Activated naive CD4-positive, alpha-beta T cell treated with anti-CD3 and anti-CD28 coated beads for 36 hours (primary cell): ENCODE results near the gene FAM13C. TPM values are rescaled to one million over a fixed set of nuclear protein-coding genes. Genes with fewer than 3 reads are reported as not detected.

ENCODE experiments used
- CTCF ChIA-PET: fragments of 350-600 bp; sonication (Branson Sonifier 250); formaldehyde crosslinking; loops from one replicate; lab custom pipeline; 2021; ENCODE audit warnings: antibody characterized with exemption; lab: Charles Lee
- DNase-seq: peaks from one replicate; pipeline ENCODE4 v3.0.0-alpha.2; 2020
- H3K27ac Mint-ChIP-seq: one replicate; pipeline ENCODE4 v1.8.0; 2021; ENCODE audit warnings: mild to moderate bottlenecking, mixed read lengths
- H3K27me3 Mint-ChIP-seq: one replicate; pipeline ENCODE4 v1.8.0; 2021; ENCODE audit warnings: low read depth, mixed read lengths
- H3K36me3 Mint-ChIP-seq: one replicate; pipeline ENCODE4 v1.8.0; 2021; ENCODE audit warnings: low read depth, mixed read lengths
- H3K4me1 Mint-ChIP-seq: one replicate; pipeline ENCODE4 v1.8.0; 2021; ENCODE audit warnings: low read depth, mixed read lengths
- H3K4me3 Mint-ChIP-seq: one replicate; pipeline ENCODE4 v1.8.0; 2021; ENCODE audit warnings: mild to moderate bottlenecking, moderate library complexity, mixed read lengths
- H3K9me3 Mint-ChIP-seq: one replicate; pipeline ENCODE4 v1.8.0; 2021; ENCODE audit warnings: mixed read lengths
- intact Hi-C: fragments of 100-400 bp; cut with micrococcal nuclease; formaldehyde crosslinking; loops from one replicate; pipeline ENCODE4 v1.15.1; 2023
- total RNA-seq, 2 experiments: library from RNA; stranded (reverse); gene quantifications; one replicate each; pipeline ENCODE4 v1.2.3, GENCODE V29; 2021

FAM13C gene
- total RNA-seq, 2 experiments from 2014 or later = not detected

- CTCF ChIA-PET = no interaction called here
- intact Hi-C loops = no loop called here
- no peak overlapping the region for H3K4me3 Mint-ChIP-seq
- H3K27me3 Mint-ChIP-seq = peaks cover 2% of the 10 kb centered on the region
- H3K27ac Mint-ChIP-seq = no peak overlapping the region
- no peak for DNase-seq
- H3K36me3 Mint-ChIP-seq = no peaks in the 10 kb centered on the region
- no peaks in the 10 kb centered on the region for H3K4me1 Mint-ChIP-seq
- H3K9me3 Mint-ChIP-seq = no peaks in the 10 kb centered on the region
These were observed 37.8 kb downstream of the FAM13C start for GRCh38 chr10:59324597-59324996.

DNA sequence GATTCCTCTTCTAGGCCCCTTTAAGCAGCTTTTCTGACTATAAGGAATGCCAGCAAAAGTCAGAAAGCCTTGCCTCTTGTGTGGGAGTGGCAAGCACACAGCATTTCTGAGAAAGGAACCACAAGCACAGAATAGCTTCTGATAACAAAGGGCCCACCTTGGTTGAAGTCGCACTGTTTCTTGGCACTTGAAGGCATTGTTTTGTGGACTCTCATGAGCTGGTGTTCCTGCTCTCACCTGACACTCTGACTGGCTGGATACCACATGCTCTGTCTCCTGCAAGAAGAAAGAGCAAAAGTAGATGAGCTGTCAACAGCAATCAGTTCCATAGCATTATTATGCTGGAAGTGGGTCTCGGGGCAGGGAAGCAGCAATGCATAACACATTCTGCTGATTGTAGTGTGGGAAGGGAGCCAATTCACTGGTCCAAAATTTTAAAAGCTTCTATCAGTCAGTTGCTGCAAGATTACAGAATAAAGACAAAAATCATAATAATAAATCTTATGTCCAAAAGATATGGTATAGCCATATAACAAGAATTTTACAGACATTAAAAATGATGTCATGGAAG lies 38.4 kb downstream of the FAM13C start:
- Mint-ChIP-seq H3K4me1 (no peaks in the 10 kb centered on the region), H3K27ac (no peak overlapping the region)
- DNase-seq = no peak

DNA sequence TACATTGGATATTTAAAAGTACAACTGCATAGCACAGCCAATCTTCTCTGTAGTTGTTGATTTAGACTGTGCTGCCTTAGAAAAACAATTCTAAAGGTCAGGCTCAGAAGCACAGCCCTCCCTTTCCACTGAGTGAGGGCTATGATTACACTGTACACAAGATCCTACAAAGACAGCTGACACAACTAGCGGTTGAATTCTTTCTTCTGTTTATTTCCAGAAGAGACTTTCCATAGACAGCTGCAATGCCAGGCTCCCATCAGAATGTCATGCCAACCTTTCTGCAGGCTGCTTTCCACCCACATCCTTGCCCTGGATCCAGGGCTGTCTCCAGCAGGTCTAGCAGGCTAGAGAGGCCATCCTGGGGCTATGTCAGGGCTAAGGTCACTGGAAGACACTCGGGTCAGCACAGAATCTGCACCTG lies 39.3 kb downstream of the FAM13C start:
- Mint-ChIP-seq H3K27me3 (peaks cover 2% of the 10 kb centered on the region), H3K36me3 (no peaks in the 10 kb centered on the region), H3K9me3 (no peaks in the 10 kb centered on the region), H3K4me3 (no peak overlapping the region), H3K27ac (no peak overlapping the region), H3K4me1 (no peaks in the 10 kb centered on the region)
- CTCF ChIA-PET = no interaction called here
- DNase-seq = no peak
- intact Hi-C loops = no loop called here

More for the DNA sequence above, 38.4 kb downstream of the FAM13C start:
- intact Hi-C loops = no loop called here
- no peaks in the 10 kb centered on the region for H3K36me3 Mint-ChIP-seq
- H3K4me3 Mint-ChIP-seq = no peak overlapping the region
- peaks cover 2% of the 10 kb centered on the region for H3K27me3 Mint-ChIP-seq
- CTCF ChIA-PET = no interaction called here
- H3K9me3 Mint-ChIP-seq = no peaks in the 10 kb centered on the region

- intact Hi-C loops = no loop called here
- Mint-ChIP-seq H3K36me3 (no peaks in the 10 kb centered on the region), H3K27me3 (peaks cover 2% of the 10 kb centered on the region)
These were observed 40.2 kb downstream of the FAM13C start for GRCh38 chr10:59322131-59322530.

GRCh38 chr10:59320355-59320754 lies 42.0 kb downstream of the FAM13C start:
- no peak for DNase-seq
- Mint-ChIP-seq H3K36me3 (no peaks in the 10 kb centered on the region), H3K4me3 (no peak overlapping the region), H3K9me3 (no peaks in the 10 kb centered on the region), H3K4me1 (no peaks in the 10 kb centered on the region), H3K27me3 (peaks cover 2% of the 10 kb centered on the region), H3K27ac (no peak overlapping the region)
- intact Hi-C loops = no loop called here
- CTCF ChIA-PET = no interaction called here

More at GRCh38 chr10:59322131-59322530, 40.2 kb downstream of the FAM13C start:
- Mint-ChIP-seq H3K4me1 (no peaks in the 10 kb centered on the region), H3K27ac (no peak overlapping the region), H3K4me3 (no peak overlapping the region), H3K9me3 (no peaks in the 10 kb centered on the region)
- CTCF ChIA-PET = no interaction called here
- DNase-seq = no peak

- H3K9me3 Mint-ChIP-seq = no peaks in the 10 kb centered on the region
- H3K27ac Mint-ChIP-seq = no peak overlapping the region
- H3K4me3 Mint-ChIP-seq = no peak overlapping the region
- CTCF ChIA-PET = interaction anchor here (0.6 kb wide), 1 partner anchor 785 kb away, joined by 5 read pairs; no protein-coding TSS in a partner anchor
- H3K36me3 Mint-ChIP-seq = no peaks in the 10 kb centered on the region
- peaks cover 2% of the 10 kb centered on the region for H3K27me3 Mint-ChIP-seq
- no peaks in the 10 kb centered on the region for H3K4me1 Mint-ChIP-seq
- DNase-seq = no peak
- intact Hi-C loops = no loop called here
These were observed 42.5 kb downstream of the FAM13C start for GRCh38 chr10:59319854-59320253.

DNA sequence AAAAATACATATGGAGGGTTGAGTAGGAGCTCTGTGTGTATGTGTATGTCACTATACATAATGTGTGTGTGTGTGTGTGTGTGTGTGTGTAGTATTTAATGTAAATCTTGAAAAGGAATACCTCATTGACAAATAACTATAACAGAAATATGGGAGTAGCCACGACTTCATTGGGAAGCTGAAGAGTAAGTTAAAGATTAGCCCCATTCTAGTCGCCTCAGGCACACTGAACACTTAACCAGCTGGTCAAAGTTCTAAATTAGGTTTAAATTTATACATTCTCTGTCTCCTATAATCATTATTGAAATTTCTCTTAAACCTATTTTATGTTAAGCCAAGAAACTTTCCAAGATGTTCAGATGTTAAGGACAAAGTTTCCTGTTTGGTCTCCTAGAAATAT lies 45.3 kb downstream of the FAM13C start:
- no peak overlapping the region for H3K4me3 Mint-ChIP-seq
- H3K9me3 Mint-ChIP-seq = no peaks in the 10 kb centered on the region

GRCh38 chr10:59315465-59315864 lies 46.9 kb downstream of the FAM13C start:
- H3K4me1 Mint-ChIP-seq = no peaks in the 10 kb centered on the region
- no peaks in the 10 kb centered on the region for H3K27me3 Mint-ChIP-seq
- H3K9me3 Mint-ChIP-seq = no peaks in the 10 kb centered on the region
- intact Hi-C loops = no loop called here
- no peak overlapping the region for H3K4me3 Mint-ChIP-seq
- H3K27ac Mint-ChIP-seq = no peak overlapping the region
- CTCF ChIA-PET = interaction anchor here (0.8 kb wide), 1 partner anchor 199 kb away, joined by 3 read pairs; no protein-coding TSS in a partner anchor
- H3K36me3 Mint-ChIP-seq = no peaks in the 10 kb centered on the region
- no peak for DNase-seq

More for the DNA sequence above, 45.3 kb downstream of the FAM13C start:
- H3K27me3 Mint-ChIP-seq = no peaks in the 10 kb centered on the region
- no peak overlapping the region for H3K27ac Mint-ChIP-seq
- no peaks in the 10 kb centered on the region for H3K4me1 Mint-ChIP-seq
- CTCF ChIA-PET = no interaction called here
- H3K36me3 Mint-ChIP-seq = no peaks in the 10 kb centered on the region
- no peak for DNase-seq
- intact Hi-C loops = no loop called here

GRCh38 chr10:59314268-59314667 lies 48.1 kb downstream of the FAM13C start:
- intact Hi-C loops = no loop called here
- H3K27me3 Mint-ChIP-seq = no peaks in the 10 kb centered on the region
- H3K27ac Mint-ChIP-seq = no peak overlapping the region
- H3K4me3 Mint-ChIP-seq = no peak overlapping the region
- H3K4me1 Mint-ChIP-seq = no peaks in the 10 kb centered on the region
- H3K9me3 Mint-ChIP-seq = no peaks in the 10 kb centered on the region
- DNase-seq = no peak
- CTCF ChIA-PET = no interaction called here
- H3K36me3 Mint-ChIP-seq = no peaks in the 10 kb centered on the region

DNA sequence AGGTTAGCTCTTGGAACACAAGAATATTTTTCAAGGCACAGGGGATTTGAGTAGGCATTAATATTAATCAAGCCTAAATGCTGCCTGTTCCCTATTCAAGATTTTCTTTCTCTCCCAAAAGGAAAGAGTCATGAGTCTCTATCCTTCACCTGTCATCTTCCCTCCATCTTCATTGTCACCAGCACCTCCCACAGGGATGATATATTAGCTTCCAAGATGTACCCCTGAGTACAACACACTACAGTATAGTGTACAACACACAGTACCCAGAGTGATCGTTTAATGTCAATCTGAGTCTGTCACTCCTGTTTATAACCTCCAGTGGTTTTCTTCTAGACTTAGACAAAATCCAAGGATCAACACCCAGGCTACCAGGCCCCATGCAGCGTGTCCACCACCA lies 50.1 kb downstream of the FAM13C start:
- Mint-ChIP-seq H3K27ac (no peak overlapping the region), H3K36me3 (no peaks in the 10 kb centered on the region), H3K27me3 (no peaks in the 10 kb centered on the region), H3K4me3 (no peak overlapping the region), H3K9me3 (no peaks in the 10 kb centered on the region), H3K4me1 (no peaks in the 10 kb centered on the region)
- intact Hi-C loops = no loop called here
- DNase-seq = no peak
- CTCF ChIA-PET = no interaction called here

- Mint-ChIP-seq H3K36me3 (no peaks in the 10 kb centered on the region), H3K27ac (no peak overlapping the region), H3K9me3 (no peaks in the 10 kb centered on the region), H3K27me3 (no peaks in the 10 kb centered on the region), H3K4me3 (no peak overlapping the region), H3K4me1 (no peaks in the 10 kb centered on the region)
- DNase-seq = no peak
- CTCF ChIA-PET = no interaction called here
- intact Hi-C loops = no loop called here
These were observed 51.3 kb downstream of the FAM13C start for GRCh38 chr10:59311025-59311424.

- no peaks in the 10 kb centered on the region for H3K27me3 Mint-ChIP-seq
- no peak for DNase-seq
- no peak overlapping the region for H3K4me3 Mint-ChIP-seq
- no peaks in the 10 kb centered on the region for H3K4me1 Mint-ChIP-seq
- CTCF ChIA-PET = no interaction called here
- intact Hi-C loops = no loop called here
- no peak overlapping the region for H3K27ac Mint-ChIP-seq
- H3K36me3 Mint-ChIP-seq = no peaks in the 10 kb centered on the region
- H3K9me3 Mint-ChIP-seq = no peaks in the 10 kb centered on the region
These were observed 51.9 kb downstream of the FAM13C start for GRCh38 chr10:59310324-59310914.

DNA sequence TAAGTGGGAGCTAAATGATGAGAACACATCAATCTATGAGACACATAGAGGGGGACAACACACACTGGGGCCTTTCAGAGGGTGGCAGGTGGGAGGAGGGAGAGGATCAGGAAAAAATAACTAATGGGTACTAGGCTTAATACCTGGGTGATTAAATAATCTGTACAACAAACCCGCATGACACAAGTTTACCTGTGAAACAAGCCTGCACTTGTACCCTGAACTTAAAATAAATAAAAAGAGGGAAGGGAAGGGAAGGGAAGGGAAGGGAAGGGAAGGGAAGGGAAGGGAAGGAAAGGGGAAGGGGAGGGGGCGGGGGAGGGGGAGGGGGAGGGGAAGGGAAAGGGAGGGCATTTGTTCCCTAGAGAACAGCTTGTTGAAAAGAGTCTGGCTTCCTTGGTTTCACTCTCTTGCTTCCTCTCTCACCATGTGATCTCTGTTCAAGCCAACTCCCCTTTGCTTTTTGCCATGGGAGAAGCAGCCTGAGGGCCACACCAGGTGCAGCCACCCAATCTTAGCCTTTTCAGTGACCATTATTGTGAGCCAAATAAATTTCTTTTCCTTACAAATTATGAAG lies 57.7 kb downstream of the FAM13C start:
- no peaks in the 10 kb centered on the region for H3K27me3 Mint-ChIP-seq
- no peaks in the 10 kb centered on the region for H3K4me1 Mint-ChIP-seq
- CTCF ChIA-PET = no interaction called here
- no peak overlapping the region for H3K27ac Mint-ChIP-seq
- H3K9me3 Mint-ChIP-seq = no peaks in the 10 kb centered on the region
- H3K36me3 Mint-ChIP-seq = no peaks in the 10 kb centered on the region
- intact Hi-C loops = no loop called here
- H3K4me3 Mint-ChIP-seq = no peak overlapping the region
- DNase-seq = no peak
